NCI-H2171 (cell line): Measurements from ENCODE around the gene ADD1.
"Not testable (repeated sequence)": the region's sequence is repeated elsewhere in the genome, so short reads cannot be mapped to it uniquely, and the experiment has no call there.

Experiments used
- DNase-seq: peaks from one replicate; lab custom pipeline; 2025; lab: John Stamatoyannopoulos, UW

ADD1 gene

GRCh38 chr4:2944586-2945526 is 101.2 kb downstream of the ADD1 start:
- DNase-seq: no peak

- DNase-seq: not testable (repeated sequence)
Measured at GRCh38 chr4:2945619-2946604, 102.3 kb downstream of the ADD1 start.

- DNase-seq: no peak
Measured at GRCh38 chr4:2946812-2947600, 103.4 kb downstream of the ADD1 start.

- no peak for DNase-seq
Measured at GRCh38 chr4:2947926-2948325, 104.3 kb downstream of the ADD1 start.

- DNase-seq: no peak
Measured at GRCh38 chr4:2948895-2949781, 105.5 kb downstream of the ADD1 start.

GRCh38 chr4:2949782-2950125 is 106.1 kb downstream of the ADD1 start:
- DNase-seq: no peak

- no peak for DNase-seq
Measured at GRCh38 chr4:2950221-2950989, 106.8 kb downstream of the ADD1 start.

- DNase-seq: no peak
Measured at GRCh38 chr4:2953496-2953895, 109.9 kb downstream of the ADD1 start.

- no peak for DNase-seq
Measured at GRCh38 chr4:2954358-2955185, 110.9 kb downstream of the ADD1 start.

GRCh38 chr4:2955186-2956044 is 111.8 kb downstream of the ADD1 start:
- DNase-seq: not testable (repeated sequence)

- DNase-seq: no peak
Measured at GRCh38 chr4:2958446-2958845, 114.8 kb downstream of the ADD1 start.

GRCh38 chr4:2960450-2960849 is 116.8 kb downstream of the ADD1 start:
- DNase-seq: not testable (repeated sequence)

GRCh38 chr4:2961421-2961810 is 117.8 kb downstream of the ADD1 start:
- no peak for DNase-seq

- DNase-seq: no peak
Measured at GRCh38 chr4:2961811-2962441, 118.3 kb downstream of the ADD1 start.

GRCh38 chr4:2962614-2963174 is 119.0 kb downstream of the ADD1 start:
- DNase-seq: peak; percentile 26

GRCh38 chr4:2963175-2963965 is 119.7 kb downstream of the ADD1 start, which contains the start of the genes GRK4 and NOP14:
GRK4 (plus strand) TSS chr4:2963571; CDS start chr4:2964071, 500 bp downstream.
NOP14 (minus strand) TSS chr4:2963406; CDS start chr4:2963319, 87 bp downstream.
- DNase-seq: peak; percentile 89
